ENCODE results near the gene MYBPC1. TPM values are rescaled to one million over a fixed set of nuclear protein-coding genes. Genes with fewer than 3 reads are reported as not detected.
"Not testable (repeated sequence)": the region's sequence is repeated elsewhere in the genome, so short reads cannot be mapped to it uniquely, and the experiment has no call there.

MYBPC1 gene
- total RNA-seq, 3 donors from 2014 or later = 9.3 to 12.6 (median 10.0) TPM

- DNase-seq (peak in 1 of 3 donors; percentile 67), ATAC-seq (peak; percentile 84)
- Histone ChIP-seq H3K36me3 (ENCODE audit: low read depth) (no peaks in the 10 kb centered on the region), H3K9me3 (no peaks in the 10 kb centered on the region), H3K4me3 (no peak overlapping the region), H3K4me1 (ENCODE audit: low read depth) (peaks cover 6% of the 10 kb centered on the region)
- no peak for TF ChIP-seq CTCF (IDR thresholded peaks at IDR 0.05)
- intact Hi-C loops (cut with DNase I, micrococcal nuclease) = no loop called here
Measured at GRCh38 chr12:101670007-101670671, 75.4 kb downstream of the MYBPC1 start.

GRCh38 chr12:101671157-101671791 is 76.5 kb downstream of the MYBPC1 start:
- ATAC-seq (peak; percentile 77), DNase-seq (peak; percentile 43 to 56 (median 44))
- intact Hi-C loops (cut with DNase I, micrococcal nuclease) = no loop called here
- no peaks in the 10 kb centered on the region for H3K36me3 ChIP-seq (ENCODE audit: low read depth)
- no peak overlapping the region for H3K4me3 ChIP-seq
- no peaks in the 10 kb centered on the region for H3K9me3 ChIP-seq
- H3K4me1 ChIP-seq (ENCODE audit: low read depth) = peaks cover 6% of the 10 kb centered on the region
- no peak for TF ChIP-seq CTCF (IDR thresholded peaks at IDR 0.05)

- intact Hi-C loops (cut with DNase I, micrococcal nuclease) = no loop called here
- DNase-seq (no peak), ATAC-seq (peak; percentile 22)
- Histone ChIP-seq H3K4me3 (no peak overlapping the region), H3K4me1 (ENCODE audit: low read depth) (peaks cover 11% of the 10 kb centered on the region), H3K36me3 (ENCODE audit: low read depth) (no peaks in the 10 kb centered on the region), H3K9me3 (no peaks in the 10 kb centered on the region)
- TF ChIP-seq CTCF (IDR thresholded peaks at IDR 0.05) = no peak
Measured at GRCh38 chr12:101671833-101672232, 77.1 kb downstream of the MYBPC1 start.

- Histone ChIP-seq H3K9me3 (no peaks in the 10 kb centered on the region), H3K4me1 (ENCODE audit: low read depth) (peaks cover 16% of the 10 kb centered on the region), H3K36me3 (ENCODE audit: low read depth) (no peaks in the 10 kb centered on the region), H3K4me3 (no peak overlapping the region)
- DNase-seq (no peak), ATAC-seq (peak; percentile 63)
- intact Hi-C loops (cut with DNase I, micrococcal nuclease) = no loop called here
- TF ChIP-seq CTCF (IDR thresholded peaks at IDR 0.05) = no peak
Measured at GRCh38 chr12:101675555-101675954, 80.8 kb downstream of the MYBPC1 start.

GRCh38 chr12:101676497-101676896 is 81.7 kb downstream of the MYBPC1 start:
- H3K4me3 ChIP-seq; DNase-seq; ATAC-seq; H3K9me3 ChIP-seq; intact Hi-C loops (cut with DNase I, micrococcal nuclease); H3K36me3 ChIP-seq (ENCODE audit: low read depth): not testable (repeated sequence)
- H3K4me1 ChIP-seq (ENCODE audit: low read depth) = peaks cover 15% of the 10 kb centered on the region

GRCh38 chr12:101678081-101678480 is 83.3 kb downstream of the MYBPC1 start:
- no peak for TF ChIP-seq CTCF (IDR thresholded peaks at IDR 0.05)

More at GRCh38 chr12:101678081-101678480, 83.3 kb downstream of the MYBPC1 start:
- Histone ChIP-seq H3K36me3 (ENCODE audit: low read depth) (no peaks in the 10 kb centered on the region), H3K9me3 (no peaks in the 10 kb centered on the region), H3K4me1 (ENCODE audit: low read depth) (peaks cover 11% of the 10 kb centered on the region), H3K4me3 (no peak overlapping the region)
- no peak for ATAC-seq
- no peak for DNase-seq
- intact Hi-C loops (cut with DNase I, micrococcal nuclease) = no loop called here
